DND-41 (cell line): ENCODE data around the gene BRF1.

Experiments used
- EZH2 ChIP-seq: IDR thresholded peaks from 3 replicates; pipeline ENCODE4 v1.6.1; 2012; ENCODE audit warnings: borderline replicate concordance, low read depth, mild to moderate bottlenecking, moderate library complexity, low read length, inconsistent platforms; ENCODE audit not compliant: severe bottlenecking
- TF ChIP-seq, protein P1 (sequence below): IDR thresholded peaks from 2 replicates; pipeline ENCODE4 v1.5.1; 2012; ENCODE audit warnings: borderline replicate concordance, low read length, moderate library complexity, mild to moderate bottlenecking; ENCODE audit not compliant: poor library complexity, severe bottlenecking; ENCODE audit errors: extremely low read depth

GRCh38 chr14:105218611-105219010 is 82.2 kb downstream of the BRF1 start:
- TF ChIP-seq, protein P1, sequence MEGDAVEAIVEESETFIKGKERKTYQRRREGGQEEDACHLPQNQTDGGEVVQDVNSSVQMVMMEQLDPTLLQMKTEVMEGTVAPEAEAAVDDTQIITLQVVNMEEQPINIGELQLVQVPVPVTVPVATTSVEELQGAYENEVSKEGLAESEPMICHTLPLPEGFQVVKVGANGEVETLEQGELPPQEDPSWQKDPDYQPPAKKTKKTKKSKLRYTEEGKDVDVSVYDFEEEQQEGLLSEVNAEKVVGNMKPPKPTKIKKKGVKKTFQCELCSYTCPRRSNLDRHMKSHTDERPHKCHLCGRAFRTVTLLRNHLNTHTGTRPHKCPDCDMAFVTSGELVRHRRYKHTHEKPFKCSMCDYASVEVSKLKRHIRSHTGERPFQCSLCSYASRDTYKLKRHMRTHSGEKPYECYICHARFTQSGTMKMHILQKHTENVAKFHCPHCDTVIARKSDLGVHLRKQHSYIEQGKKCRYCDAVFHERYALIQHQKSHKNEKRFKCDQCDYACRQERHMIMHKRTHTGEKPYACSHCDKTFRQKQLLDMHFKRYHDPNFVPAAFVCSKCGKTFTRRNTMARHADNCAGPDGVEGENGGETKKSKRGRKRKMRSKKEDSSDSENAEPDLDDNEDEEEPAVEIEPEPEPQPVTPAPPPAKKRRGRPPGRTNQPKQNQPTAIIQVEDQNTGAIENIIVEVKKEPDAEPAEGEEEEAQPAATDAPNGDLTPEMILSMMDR = no peak
- TF ChIP-seq EZH2 = no peak
